Fibroblast of pulmonary artery (primary cell): ENCODE results near the gene CREBBP.
A peak's percentile ranks its signal among the peaks of the same experiment; 100 is the strongest.
"Not testable (repeated sequence)": the region's sequence is repeated elsewhere in the genome, so short reads cannot be mapped to it uniquely, and the experiment has no call there.

ENCODE experiments used
- DNase-seq: peaks from one replicate; pipeline ENCODE4 v3.0.0-alpha.2; 2010; ENCODE audit warnings: low read depth
- H3K4me3 ChIP-seq: replicated peaks from 2 replicates; pipeline ENCODE4 v1.5.1; 2011; ENCODE audit warnings: low read depth, mild to moderate bottlenecking, control low read depth, low read length, moderate library complexity
- TF ChIP-seq, protein P1 (sequence below): IDR thresholded peaks from 2 replicates; pipeline ENCODE4 v1.5.1; 2011; ENCODE audit warnings: mild to moderate bottlenecking, control low read depth, low read length, inconsistent platforms; ENCODE audit errors: missing control alignments

The CREBBP gene

DNA sequence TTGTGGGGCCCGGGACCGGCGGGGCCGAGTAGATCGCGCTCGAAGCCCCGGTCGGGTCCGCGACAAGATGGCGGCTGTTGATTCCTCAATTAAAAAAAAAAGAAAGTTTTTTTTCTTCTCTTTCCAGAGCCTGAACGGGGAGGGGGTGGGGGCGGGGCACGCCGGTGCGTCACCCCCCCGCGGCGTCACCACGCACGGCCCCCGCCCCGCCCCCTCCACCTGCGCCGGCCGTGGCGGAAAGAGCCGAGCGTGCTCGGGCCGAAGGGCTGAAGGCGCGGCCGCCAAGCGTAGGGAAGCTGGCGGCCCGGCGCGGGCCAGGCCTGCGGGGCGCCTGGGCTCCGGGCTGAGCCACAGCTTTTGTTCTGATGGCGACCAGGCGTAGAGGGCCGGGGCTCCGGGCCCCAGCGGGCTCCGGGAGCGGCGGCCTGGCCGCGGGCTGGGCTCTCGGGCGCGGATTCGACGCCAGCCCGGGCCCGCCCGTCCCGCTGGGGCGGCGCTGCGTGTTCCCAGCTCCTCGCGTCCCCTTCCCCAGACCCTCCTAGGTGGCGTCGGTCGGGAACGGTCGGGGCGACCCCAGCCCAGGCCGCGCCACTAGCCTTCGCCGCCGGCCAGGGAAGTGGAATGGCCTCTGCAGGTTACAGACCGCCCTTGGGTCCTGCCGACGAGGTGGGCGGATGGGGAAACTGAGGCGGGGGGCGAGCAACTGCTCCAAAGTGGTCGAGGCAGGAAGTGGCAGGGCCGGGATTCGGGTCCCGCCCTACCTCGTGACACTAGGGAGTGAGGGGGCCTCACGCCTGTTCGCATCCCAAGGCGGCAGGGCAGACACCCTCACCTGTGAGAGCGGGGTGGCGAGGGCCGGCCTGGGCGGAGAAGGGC lies at the start of gene CREBBP:
Gene CREBBP, minus strand, starts transcription at position 91 of the 876 bp plus-strand sequence. CDS start 797 bp downstream, outside the sequence.
- H3K4me3 ChIP-seq: peak within 1 kb of the TSS; percentile 88
- DNase-seq: peak; percentile 88
- TF ChIP-seq, protein P1, sequence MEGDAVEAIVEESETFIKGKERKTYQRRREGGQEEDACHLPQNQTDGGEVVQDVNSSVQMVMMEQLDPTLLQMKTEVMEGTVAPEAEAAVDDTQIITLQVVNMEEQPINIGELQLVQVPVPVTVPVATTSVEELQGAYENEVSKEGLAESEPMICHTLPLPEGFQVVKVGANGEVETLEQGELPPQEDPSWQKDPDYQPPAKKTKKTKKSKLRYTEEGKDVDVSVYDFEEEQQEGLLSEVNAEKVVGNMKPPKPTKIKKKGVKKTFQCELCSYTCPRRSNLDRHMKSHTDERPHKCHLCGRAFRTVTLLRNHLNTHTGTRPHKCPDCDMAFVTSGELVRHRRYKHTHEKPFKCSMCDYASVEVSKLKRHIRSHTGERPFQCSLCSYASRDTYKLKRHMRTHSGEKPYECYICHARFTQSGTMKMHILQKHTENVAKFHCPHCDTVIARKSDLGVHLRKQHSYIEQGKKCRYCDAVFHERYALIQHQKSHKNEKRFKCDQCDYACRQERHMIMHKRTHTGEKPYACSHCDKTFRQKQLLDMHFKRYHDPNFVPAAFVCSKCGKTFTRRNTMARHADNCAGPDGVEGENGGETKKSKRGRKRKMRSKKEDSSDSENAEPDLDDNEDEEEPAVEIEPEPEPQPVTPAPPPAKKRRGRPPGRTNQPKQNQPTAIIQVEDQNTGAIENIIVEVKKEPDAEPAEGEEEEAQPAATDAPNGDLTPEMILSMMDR: no peak

DNA sequence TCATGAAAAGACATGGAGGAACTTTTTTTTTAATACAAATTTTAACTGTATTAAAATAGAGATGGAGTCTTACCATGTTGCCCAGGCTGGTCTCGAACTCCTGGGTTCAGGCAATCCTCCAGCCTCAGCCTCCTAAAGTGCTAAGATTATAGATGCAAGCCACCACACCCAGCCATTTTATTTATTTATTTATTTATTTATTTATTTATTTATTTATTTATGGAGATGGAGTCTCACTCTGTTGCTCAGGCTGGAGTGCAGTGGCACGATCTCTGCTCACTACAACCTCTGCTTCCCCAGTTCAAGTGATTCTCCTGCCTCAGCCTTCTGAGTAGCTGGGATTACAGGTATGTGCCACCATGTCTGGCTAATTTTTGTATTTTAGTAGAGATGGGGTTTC lies 46.6 kb upstream of the CREBBP start:
- not testable (repeated sequence) for H3K4me3 ChIP-seq, DNase-seq

DNA sequence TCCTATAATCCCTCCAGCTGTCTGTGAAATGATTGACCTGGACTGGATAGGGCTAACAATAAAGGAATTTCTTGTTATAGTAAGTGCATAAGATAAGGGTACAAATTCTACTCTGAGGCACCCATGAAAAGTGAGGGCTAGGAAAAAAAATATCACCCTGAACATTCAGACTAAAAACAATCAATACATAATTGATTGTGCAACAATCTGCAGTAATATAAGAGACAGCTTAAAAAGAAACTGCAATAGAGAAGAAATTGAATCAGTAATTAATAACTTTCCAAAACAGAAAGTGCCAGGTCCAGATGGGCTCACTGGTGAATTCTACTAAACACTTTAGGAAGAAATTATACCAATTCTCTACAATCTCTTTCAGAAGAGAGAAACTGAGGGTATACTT lies 44.2 kb upstream of the CREBBP start:
- no peak overlapping the region for H3K4me3 ChIP-seq
- DNase-seq: no peak
- TF ChIP-seq, protein P1: no peak

DNA sequence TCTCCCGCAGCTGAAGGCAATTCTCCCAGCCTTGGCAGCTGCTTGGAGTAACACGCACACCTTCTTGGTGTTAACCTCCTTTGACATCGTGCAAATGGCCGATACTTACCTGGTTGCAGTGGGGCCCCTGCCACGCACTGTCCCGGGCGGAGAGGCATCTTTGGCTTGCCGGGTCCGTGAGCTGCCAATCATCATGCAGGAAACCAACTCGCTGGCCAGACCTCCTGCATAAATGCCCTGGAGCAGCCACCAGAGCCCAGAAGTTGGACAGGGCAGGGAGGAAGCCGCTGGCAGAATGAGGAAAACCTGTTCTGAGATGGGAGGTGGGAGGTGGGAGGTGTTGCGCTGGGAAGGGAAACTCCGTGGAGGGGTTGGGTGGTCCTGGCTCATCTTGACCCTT lies 41.7 kb upstream of the CREBBP start:
- TF ChIP-seq, protein P1: no peak
- DNase-seq: no peak
- H3K4me3 ChIP-seq: no peak overlapping the region

DNA sequence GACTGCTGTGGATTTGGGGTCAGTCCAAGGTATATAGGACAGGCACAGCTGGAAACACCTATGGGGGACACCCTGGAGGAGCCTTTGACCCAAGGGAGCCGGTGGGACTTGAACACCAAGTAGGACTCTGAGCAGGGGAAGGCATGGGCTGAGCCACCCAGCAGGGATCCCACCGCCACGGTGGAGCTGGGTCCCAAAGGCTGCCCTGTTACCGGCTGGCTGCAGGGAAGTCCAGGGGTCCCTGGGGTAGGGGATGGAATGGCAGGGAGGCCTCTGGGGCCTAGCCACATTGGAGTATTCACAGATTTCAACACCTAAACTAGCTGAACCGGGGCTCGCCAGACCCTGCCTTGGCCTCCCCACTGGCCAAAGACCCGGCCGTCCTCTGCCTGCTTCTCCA lies 39.7 kb upstream of the CREBBP start:
- no peak for DNase-seq
- H3K4me3 ChIP-seq: no peak overlapping the region
- TF ChIP-seq, protein P1: no peak

DNA sequence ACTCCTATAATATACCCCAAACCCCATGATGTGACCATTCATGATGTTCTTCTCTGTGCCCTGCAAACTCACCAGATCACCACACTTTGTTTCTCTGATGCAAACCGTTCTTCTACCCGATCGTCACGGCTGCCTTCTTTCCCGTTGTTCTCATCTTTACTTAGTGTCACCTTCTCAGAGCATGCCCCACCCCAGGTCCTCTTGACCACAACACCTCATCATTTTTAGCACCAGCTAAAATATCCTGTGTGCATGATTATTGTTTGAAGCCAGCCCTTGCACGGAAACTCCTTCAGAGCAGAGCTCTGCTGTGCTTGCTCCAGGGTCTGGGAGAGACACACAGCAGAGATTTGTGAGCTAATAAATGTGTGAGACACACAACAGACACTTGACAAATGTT lies 38.9 kb upstream of the CREBBP start:
- H3K4me3 ChIP-seq: no peak overlapping the region
- no peak for DNase-seq
- TF ChIP-seq, protein P1: no peak

DNA sequence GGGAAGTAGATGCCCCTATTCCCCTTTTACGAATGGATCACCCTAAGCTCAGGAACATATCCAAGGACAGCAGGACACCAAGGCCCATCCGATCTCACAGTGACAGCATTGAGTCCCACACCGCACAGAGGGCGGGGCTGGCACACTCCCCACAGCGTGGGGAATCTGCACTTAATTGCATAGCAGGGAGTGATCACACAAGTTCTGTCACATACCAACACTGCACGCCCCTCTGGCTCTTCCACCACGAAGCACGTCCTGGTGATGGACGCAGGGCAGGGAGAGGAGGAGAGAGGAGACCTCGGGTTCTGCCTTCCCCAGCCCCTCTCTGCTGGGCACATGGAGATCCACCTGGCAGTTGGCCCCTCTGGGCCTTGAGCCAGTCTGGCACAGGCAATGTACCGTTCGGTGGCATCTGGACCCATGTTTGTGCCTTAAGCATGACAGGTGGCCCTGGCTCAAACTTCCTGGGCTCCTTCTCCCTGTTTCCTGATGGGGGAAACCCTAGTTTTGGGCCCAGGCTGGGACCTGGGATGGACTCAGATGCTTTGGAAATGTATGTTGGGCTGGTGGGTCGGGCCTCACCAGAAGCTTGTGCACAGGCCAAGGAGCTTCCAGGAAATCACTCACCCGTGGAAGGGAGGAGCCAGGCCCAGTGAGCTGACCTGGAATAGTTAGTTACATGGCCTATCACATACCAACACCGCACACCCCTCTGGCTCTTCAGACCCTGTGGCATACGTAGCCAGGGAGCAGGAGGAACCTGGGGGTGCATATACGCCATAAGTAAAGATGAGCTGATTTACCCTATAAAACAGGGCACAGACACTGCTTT lies 35.1 kb upstream of the CREBBP start:
- H3K4me3 ChIP-seq: no peak overlapping the region
- DNase-seq: no peak
- TF ChIP-seq, protein P1: no peak
